Activated CD8-positive, alpha-beta T cell treated with anti-CD3 and anti-CD28 coated beads, Interleukin-2, amount 10 ng/mL, durations not matched to agents 7 days and 5 days (primary cell): ENCODE data around the gene GATA3. TPM values are rescaled to one million over a fixed set of nuclear protein-coding genes. Genes with fewer than 3 reads are reported as not detected.
A peak's percentile ranks its signal among the peaks of the same experiment; 100 is the strongest.

Experiments used
- ATAC-seq: fragments of 150-1000 bp; cut with Tn5 transposase; one replicate; pipeline ENCODE4 v1.10.0; 2021; ENCODE audit warnings: moderate library complexity
- CTCF ChIA-PET: fragments of 350-600 bp; sonication (Branson Sonifier 250); formaldehyde crosslinking; loops from one replicate; lab custom pipeline; 2021; ENCODE audit warnings: antibody characterized with exemption; lab: Charles Lee
- POLR2A ChIA-PET: fragments of 350-600 bp; sonication (Branson Sonifier 250); formaldehyde crosslinking; loops from one replicate; lab custom pipeline; 2021; ENCODE audit warnings: antibody characterized with exemption; lab: Charles Lee
- DNase-seq: peaks from one replicate; pipeline ENCODE4 v3.0.0-alpha.2; 2020
- H3K27ac Mint-ChIP-seq: one replicate; pipeline ENCODE4 v1.8.0; 2021; ENCODE audit warnings: mild to moderate bottlenecking, mixed read lengths
- H3K27me3 Mint-ChIP-seq: one replicate; pipeline ENCODE4 v1.8.0; 2021; ENCODE audit warnings: low read depth, mixed read lengths
- H3K36me3 Mint-ChIP-seq: one replicate; pipeline ENCODE4 v1.8.0; 2021; ENCODE audit warnings: low read depth, mixed read lengths
- H3K4me1 Mint-ChIP-seq: one replicate; pipeline ENCODE4 v1.8.0; 2021; ENCODE audit warnings: low read depth, mixed read lengths
- H3K4me3 Mint-ChIP-seq: one replicate; pipeline ENCODE4 v1.8.0; 2021; ENCODE audit warnings: mild to moderate bottlenecking, mixed read lengths
- H3K9me3 Mint-ChIP-seq: one replicate; pipeline ENCODE4 v1.8.0; 2022; ENCODE audit warnings: mixed read lengths; ENCODE audit not compliant: insufficient read depth
- total RNA-seq, 2 experiments: library from RNA; stranded (reverse); gene quantifications; one replicate each; pipeline ENCODE4 v1.2.3, GENCODE V29; 2021

The GATA3 gene
- total RNA-seq, 2 experiments from 2014 or later = 42.5 to 44.9 TPM

- H3K4me1 Mint-ChIP-seq = no peaks in the 10 kb centered on the region
- H3K36me3 Mint-ChIP-seq = no peaks in the 10 kb centered on the region
- ATAC-seq (no peak), DNase-seq (no peak)
- CTCF ChIA-PET = no interaction called here
- no peaks in the 10 kb centered on the region for H3K27me3 Mint-ChIP-seq
- H3K27ac Mint-ChIP-seq = no peak overlapping the region
- H3K4me3 Mint-ChIP-seq = no peak overlapping the region
- H3K9me3 Mint-ChIP-seq = no peaks in the 10 kb centered on the region
- POLR2A ChIA-PET = no interaction called here
These were observed 58.5 kb downstream of the GATA3 start for GRCh38 chr10:8112942-8113442.

GRCh38 chr10:8113616-8114015, 59.1 kb downstream of the GATA3 start:
- H3K27me3 Mint-ChIP-seq = peaks cover 3% of the 10 kb centered on the region
- no peaks in the 10 kb centered on the region for H3K9me3 Mint-ChIP-seq
- H3K36me3 Mint-ChIP-seq = no peaks in the 10 kb centered on the region
- ChIA-PET POLR2A (no interaction called here), CTCF (no interaction called here)
- no peak for ATAC-seq
- no peaks in the 10 kb centered on the region for H3K4me1 Mint-ChIP-seq
- no peak for DNase-seq
- H3K27ac Mint-ChIP-seq = no peak overlapping the region
- no peak overlapping the region for H3K4me3 Mint-ChIP-seq

GRCh38 chr10:8114741-8115617, 60.5 kb downstream of the GATA3 start:
- ChIA-PET POLR2A (interaction anchor here (0.6 kb wide), 1 partner anchor 27 kb away, joined by 3 read pairs; no protein-coding TSS in a partner anchor), CTCF (no interaction called here)
- H3K4me3 Mint-ChIP-seq = no peak overlapping the region
- no peaks in the 10 kb centered on the region for H3K4me1 Mint-ChIP-seq
- no peaks in the 10 kb centered on the region for H3K36me3 Mint-ChIP-seq
- no peak for ATAC-seq
- no peak overlapping the region for H3K27ac Mint-ChIP-seq
- H3K9me3 Mint-ChIP-seq = no peaks in the 10 kb centered on the region
- DNase-seq = no peak
- peaks cover 3% of the 10 kb centered on the region for H3K27me3 Mint-ChIP-seq

- H3K27me3 Mint-ChIP-seq = peaks cover 3% of the 10 kb centered on the region
- ChIA-PET POLR2A (interaction anchor here (0.6 kb wide), 1 partner anchor 28 kb away, joined by 3 read pairs; no protein-coding TSS in a partner anchor), CTCF (no interaction called here)
- H3K36me3 Mint-ChIP-seq = no peaks in the 10 kb centered on the region
- DNase-seq = no peak
- H3K4me1 Mint-ChIP-seq = no peaks in the 10 kb centered on the region
- H3K27ac Mint-ChIP-seq = no peak overlapping the region
- no peak for ATAC-seq
- no peaks in the 10 kb centered on the region for H3K9me3 Mint-ChIP-seq
- no peak overlapping the region for H3K4me3 Mint-ChIP-seq
These were observed 61.1 kb downstream of the GATA3 start for GRCh38 chr10:8115618-8115980.

- no peaks in the 10 kb centered on the region for H3K36me3 Mint-ChIP-seq
- no peak overlapping the region for H3K4me3 Mint-ChIP-seq
- ChIA-PET POLR2A (no interaction called here), CTCF (interaction anchor here (0.7 kb wide), 2 partner anchors 8 to 11 kb away, joined by 3 read pairs; no protein-coding TSS in a partner anchor)
- ATAC-seq = no peak
- DNase-seq = no peak
- H3K4me1 Mint-ChIP-seq = peaks cover 9% of the 10 kb centered on the region
- peaks cover 3% of the 10 kb centered on the region for H3K27me3 Mint-ChIP-seq
- no peaks in the 10 kb centered on the region for H3K9me3 Mint-ChIP-seq
- H3K27ac Mint-ChIP-seq = no peak overlapping the region
These were observed 62.0 kb downstream of the GATA3 start for GRCh38 chr10:8116474-8116873.

GRCh38 chr10:8116926-8117493, 62.5 kb downstream of the GATA3 start:
- peaks cover 12% of the 10 kb centered on the region for H3K4me1 Mint-ChIP-seq
- POLR2A ChIA-PET = no interaction called here
- H3K36me3 Mint-ChIP-seq = no peaks in the 10 kb centered on the region
- ATAC-seq (no peak), DNase-seq (no peak)
- no peak overlapping the region for H3K4me3 Mint-ChIP-seq
- H3K9me3 Mint-ChIP-seq = no peaks in the 10 kb centered on the region
- H3K27ac Mint-ChIP-seq = no peak overlapping the region
- H3K27me3 Mint-ChIP-seq = peaks cover 3% of the 10 kb centered on the region
- CTCF ChIA-PET = interaction anchor here (0.7 kb wide), 2 partner anchors 9 to 11 kb away, joined by 3 read pairs; no protein-coding TSS in a partner anchor

GRCh38 chr10:8121201-8121890, 66.9 kb downstream of the GATA3 start:
- no peaks in the 10 kb centered on the region for H3K36me3 Mint-ChIP-seq
- peak; percentile 33 for ATAC-seq

GRCh38 chr10:8122611-8123369, 68.3 kb downstream of the GATA3 start:
- peaks cover 12% of the 10 kb centered on the region for H3K4me1 Mint-ChIP-seq
- H3K9me3 Mint-ChIP-seq = no peaks in the 10 kb centered on the region
- ChIA-PET POLR2A (no interaction called here), CTCF (no interaction called here)
- H3K36me3 Mint-ChIP-seq = no peaks in the 10 kb centered on the region
- no peak overlapping the region for H3K4me3 Mint-ChIP-seq
- DNase-seq (no peak), ATAC-seq (no peak)
- H3K27me3 Mint-ChIP-seq = peaks cover 3% of the 10 kb centered on the region
- H3K27ac Mint-ChIP-seq = no peak overlapping the region

More at GRCh38 chr10:8121201-8121890, 66.9 kb downstream of the GATA3 start:
- no peaks in the 10 kb centered on the region for H3K9me3 Mint-ChIP-seq
- H3K4me3 Mint-ChIP-seq = no peak overlapping the region
- H3K4me1 Mint-ChIP-seq = peaks cover 12% of the 10 kb centered on the region
- H3K27me3 Mint-ChIP-seq = peaks cover 3% of the 10 kb centered on the region
- ChIA-PET POLR2A (interaction anchor here (1.3 kb wide), 1 partner anchor 18 kb away, joined by 4 read pairs; no protein-coding TSS in a partner anchor), CTCF (interaction anchor here (1.3 kb wide), 1 partner anchor 11 kb away, joined by 3 read pairs; no protein-coding TSS in a partner anchor)
- peak overlapping the region; percentile 54 for H3K27ac Mint-ChIP-seq
- no peak for DNase-seq

- ChIA-PET POLR2A (no interaction called here), CTCF (no interaction called here)
- ATAC-seq (no peak), DNase-seq (no peak)
- Mint-ChIP-seq H3K4me3 (no peak overlapping the region), H3K27ac (no peak overlapping the region), H3K36me3 (no peaks in the 10 kb centered on the region), H3K27me3 (no peaks in the 10 kb centered on the region), H3K4me1 (peaks cover 12% of the 10 kb centered on the region), H3K9me3 (no peaks in the 10 kb centered on the region)
These were observed 69.9 kb downstream of the GATA3 start for GRCh38 chr10:8124436-8124835.
